Measurements from ENCODE around the gene TUBB3.
A peak's percentile ranks its signal among the peaks of the same experiment; 100 is the strongest.
"Not testable (repeated sequence)": the region's sequence is repeated elsewhere in the genome, so short reads cannot be mapped to it uniquely, and the experiment has no call there.

The TUBB3 gene

GRCh38 chr16:89922884-89923639, at the start of gene TUBB3:
TUBB3 (plus strand) TSS chr16:89923342; CDS start chr16:89923402, 60 bp downstream.
- Histone ChIP-seq H3K36me3 (ENCODE audit: insufficient read depth, low read length) (peaks cover 18% of the 10 kb centered on the region), H2AFZ (ENCODE audit: low read depth, low read length) (peak within 1 kb of the TSS; percentile 9), H3K4me1 (ENCODE audit: insufficient read depth, low read length) (peaks cover 25% of the 10 kb centered on the region)

DNA sequence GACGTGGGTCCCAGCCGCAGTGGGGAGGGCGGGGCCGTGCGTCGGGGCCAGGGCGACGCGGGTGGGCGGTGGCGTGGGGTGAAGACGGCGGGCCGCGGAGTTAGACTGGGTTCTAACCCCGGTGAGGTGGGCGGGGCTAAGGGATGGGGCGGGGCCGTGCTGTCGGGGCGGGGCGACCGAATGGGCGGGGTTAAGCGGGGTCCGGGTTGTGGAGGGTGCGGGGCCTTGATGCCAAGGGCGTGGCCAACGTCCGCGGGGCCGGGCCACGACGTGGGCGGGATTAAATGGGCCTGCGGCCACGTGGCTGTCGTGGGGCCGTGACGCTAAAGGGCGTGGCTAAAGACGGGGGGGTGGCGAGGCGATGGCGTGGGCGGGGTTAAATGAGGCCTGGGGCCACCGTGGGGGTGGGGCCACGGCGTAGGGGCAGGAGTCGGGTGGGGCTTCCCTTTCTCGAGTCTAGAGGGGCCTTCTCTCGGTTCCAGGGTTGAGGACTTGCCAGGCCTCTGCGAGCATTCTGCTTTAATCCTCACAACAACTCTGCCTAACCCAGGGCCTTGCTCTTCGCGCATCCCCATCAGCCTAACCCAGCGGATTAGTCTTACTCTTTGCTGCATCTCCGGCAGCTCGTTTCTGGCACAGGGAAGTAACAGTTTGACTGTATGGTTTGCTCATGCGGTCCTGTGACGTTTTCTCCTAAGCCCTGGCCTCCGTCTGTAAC, 49.0 kb upstream of the TUBB3 start:
- peak overlapping the region; percentile 48 for H2AFZ ChIP-seq (ENCODE audit: low read depth, low read length)
- H3K36me3 ChIP-seq (ENCODE audit: insufficient read depth, low read length), result peaks cover 31% of the 10 kb centered on the region
- H3K9me3 ChIP-seq (ENCODE audit: low read length), result peaks cover 2% of the 10 kb centered on the region
- peaks cover 8% of the 10 kb centered on the region for H3K4me1 ChIP-seq (ENCODE audit: insufficient read depth, low read length)
- peak overlapping the region; percentile 66 for H3K4me3 ChIP-seq (ENCODE audit: low read length)
- H3K27me3 ChIP-seq (ENCODE audit: insufficient read depth, low read length), result no peaks in the 10 kb centered on the region

More at GRCh38 chr16:89922884-89923639, at the start of gene TUBB3:
- H3K27me3 ChIP-seq (ENCODE audit: insufficient read depth, low read length), result no peaks in the 10 kb centered on the region
- no peaks in the 10 kb centered on the region for H3K9me3 ChIP-seq (ENCODE audit: low read length)
- peak within 1 kb of the TSS; percentile 73 for H3K4me3 ChIP-seq (ENCODE audit: low read length)

DNA sequence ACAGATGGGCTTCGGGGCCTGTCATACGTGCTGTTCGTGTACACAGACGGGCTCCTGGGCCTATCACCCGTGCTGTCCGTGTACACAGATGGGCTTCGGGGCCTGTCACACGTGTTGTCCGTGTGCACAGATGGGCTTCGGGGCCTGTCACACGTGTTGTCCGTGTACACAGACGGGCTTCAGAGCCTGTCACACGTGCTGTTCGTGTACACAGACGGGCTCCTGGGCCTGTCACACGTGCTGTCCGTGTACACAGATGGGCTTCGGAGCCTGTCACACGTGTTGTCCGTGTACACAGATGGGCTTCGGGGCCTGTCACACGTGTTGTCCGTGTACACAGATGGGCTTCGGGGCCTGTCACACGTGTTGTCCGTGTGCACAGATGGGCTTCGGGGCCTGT, 44.0 kb upstream of the TUBB3 start:
- H2AFZ ChIP-seq (ENCODE audit: low read depth, low read length); H3K27me3 ChIP-seq (ENCODE audit: insufficient read depth, low read length); H3K4me3 ChIP-seq (ENCODE audit: low read length); H3K9me3 ChIP-seq (ENCODE audit: low read length); H3K4me1 ChIP-seq (ENCODE audit: insufficient read depth, low read length): not testable (repeated sequence)
- peaks cover 64% of the 10 kb centered on the region for H3K36me3 ChIP-seq (ENCODE audit: insufficient read depth, low read length)

- H2AFZ ChIP-seq (ENCODE audit: low read depth, low read length), result no peak overlapping the region
- H3K36me3 ChIP-seq (ENCODE audit: insufficient read depth, low read length), result peaks cover 69% of the 10 kb centered on the region
- no peak overlapping the region for H3K4me3 ChIP-seq (ENCODE audit: low read length)
- H3K4me1 ChIP-seq (ENCODE audit: insufficient read depth, low read length), result no peaks in the 10 kb centered on the region
- peaks cover 2% of the 10 kb centered on the region for H3K9me3 ChIP-seq (ENCODE audit: low read length)
- no peaks in the 10 kb centered on the region for H3K27me3 ChIP-seq (ENCODE audit: insufficient read depth, low read length)
These were observed 42.4 kb upstream of the TUBB3 start for GRCh38 chr16:89880477-89881367.

DNA sequence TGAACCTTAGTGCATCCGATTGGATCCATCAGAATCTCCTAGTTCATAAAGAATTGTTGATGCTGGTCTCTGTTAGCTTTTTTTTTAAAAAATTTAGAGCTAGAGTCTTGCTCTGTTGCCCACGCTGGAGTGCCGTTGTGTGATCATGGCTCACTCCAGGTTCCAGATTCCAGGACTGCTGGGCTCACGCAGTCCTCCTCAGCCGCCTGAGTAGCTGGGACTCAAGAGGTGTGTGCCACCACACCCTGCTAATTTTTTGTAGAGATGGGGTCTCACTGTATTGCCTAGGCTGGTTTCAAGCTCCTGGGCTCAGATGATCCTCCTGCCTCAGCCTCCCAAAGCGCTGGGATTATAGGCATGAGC, 41.8 kb upstream of the TUBB3 start:
- H3K9me3 ChIP-seq (ENCODE audit: low read length), result peaks cover 2% of the 10 kb centered on the region
- H3K4me1 ChIP-seq (ENCODE audit: insufficient read depth, low read length), result no peaks in the 10 kb centered on the region
- no peak overlapping the region for H3K4me3 ChIP-seq (ENCODE audit: low read length)
- H3K27me3 ChIP-seq (ENCODE audit: insufficient read depth, low read length), result no peaks in the 10 kb centered on the region
- no peak overlapping the region for H2AFZ ChIP-seq (ENCODE audit: low read depth, low read length)
- H3K36me3 ChIP-seq (ENCODE audit: insufficient read depth, low read length), result peaks cover 67% of the 10 kb centered on the region

GRCh38 chr16:89883346-89884040, 39.6 kb upstream of the TUBB3 start:
- Histone ChIP-seq H3K4me1 (ENCODE audit: insufficient read depth, low read length) (no peaks in the 10 kb centered on the region), H3K4me3 (ENCODE audit: low read length) (no peak overlapping the region), H3K27me3 (ENCODE audit: insufficient read depth, low read length) (no peaks in the 10 kb centered on the region), H3K9me3 (ENCODE audit: low read length) (no peaks in the 10 kb centered on the region), H2AFZ (ENCODE audit: low read depth, low read length) (no peak overlapping the region), H3K36me3 (ENCODE audit: insufficient read depth, low read length) (peaks cover 72% of the 10 kb centered on the region)

- Histone ChIP-seq H2AFZ (ENCODE audit: low read depth, low read length) (no peak overlapping the region), H3K4me3 (ENCODE audit: low read length) (no peak overlapping the region), H3K36me3 (ENCODE audit: insufficient read depth, low read length) (peaks cover 66% of the 10 kb centered on the region), H3K4me1 (ENCODE audit: insufficient read depth, low read length) (no peaks in the 10 kb centered on the region), H3K27me3 (ENCODE audit: insufficient read depth, low read length) (no peaks in the 10 kb centered on the region), H3K9me3 (ENCODE audit: low read length) (no peaks in the 10 kb centered on the region)
These were observed 39.1 kb upstream of the TUBB3 start for GRCh38 chr16:89884041-89884421.

DNA sequence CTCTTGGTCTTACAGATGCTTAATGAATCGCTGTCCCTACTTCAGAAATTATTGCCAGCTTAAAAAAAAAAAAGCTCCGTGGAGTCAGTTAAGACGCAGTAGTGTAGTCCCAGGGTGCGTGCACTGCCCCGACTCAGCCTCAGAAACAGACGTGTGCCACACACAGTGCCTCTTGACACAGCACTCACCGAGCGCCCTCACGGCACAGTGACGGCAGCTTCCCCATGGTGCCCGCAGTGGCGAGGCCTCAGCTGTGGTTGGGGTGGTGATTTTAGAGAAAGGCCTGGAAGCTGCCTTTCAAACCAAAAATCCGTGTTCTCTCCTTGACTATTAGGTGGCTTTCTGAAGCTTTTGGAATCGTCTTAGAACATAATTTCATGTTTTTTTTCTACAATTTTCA, 35.9 kb upstream of the TUBB3 start:
- Histone ChIP-seq H3K4me1 (ENCODE audit: insufficient read depth, low read length) (no peaks in the 10 kb centered on the region), H3K36me3 (ENCODE audit: insufficient read depth, low read length) (peaks cover 74% of the 10 kb centered on the region), H3K4me3 (ENCODE audit: low read length) (no peak overlapping the region), H2AFZ (ENCODE audit: low read depth, low read length) (no peak overlapping the region), H3K9me3 (ENCODE audit: low read length) (no peaks in the 10 kb centered on the region), H3K27me3 (ENCODE audit: insufficient read depth, low read length) (no peaks in the 10 kb centered on the region)

DNA sequence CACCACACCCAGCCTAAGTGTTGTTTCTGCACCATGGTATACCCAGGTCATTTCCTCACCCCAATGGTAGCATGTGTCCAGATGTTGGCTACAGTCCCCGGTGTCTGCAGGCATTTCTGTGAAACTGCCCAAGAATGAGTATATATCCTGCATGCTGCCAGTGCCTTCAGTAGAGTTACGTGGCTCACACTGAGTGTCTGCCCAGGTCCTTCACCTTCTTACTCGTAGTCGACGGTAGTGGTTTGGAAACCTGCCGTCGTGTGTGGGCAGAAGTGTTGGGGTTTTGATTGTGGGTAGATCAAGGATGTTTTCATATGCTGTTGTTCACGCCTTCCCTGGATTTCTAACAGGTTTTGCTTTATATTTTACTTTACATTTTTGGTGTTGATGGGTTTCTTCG, 32.9 kb upstream of the TUBB3 start:
- H3K27me3 ChIP-seq (ENCODE audit: insufficient read depth, low read length), result no peaks in the 10 kb centered on the region
- peaks cover 70% of the 10 kb centered on the region for H3K36me3 ChIP-seq (ENCODE audit: insufficient read depth, low read length)
- no peak overlapping the region for H3K4me3 ChIP-seq (ENCODE audit: low read length)
- no peak overlapping the region for H2AFZ ChIP-seq (ENCODE audit: low read depth, low read length)
- H3K9me3 ChIP-seq (ENCODE audit: low read length), result no peaks in the 10 kb centered on the region
- H3K4me1 ChIP-seq (ENCODE audit: insufficient read depth, low read length), result no peaks in the 10 kb centered on the region

DNA sequence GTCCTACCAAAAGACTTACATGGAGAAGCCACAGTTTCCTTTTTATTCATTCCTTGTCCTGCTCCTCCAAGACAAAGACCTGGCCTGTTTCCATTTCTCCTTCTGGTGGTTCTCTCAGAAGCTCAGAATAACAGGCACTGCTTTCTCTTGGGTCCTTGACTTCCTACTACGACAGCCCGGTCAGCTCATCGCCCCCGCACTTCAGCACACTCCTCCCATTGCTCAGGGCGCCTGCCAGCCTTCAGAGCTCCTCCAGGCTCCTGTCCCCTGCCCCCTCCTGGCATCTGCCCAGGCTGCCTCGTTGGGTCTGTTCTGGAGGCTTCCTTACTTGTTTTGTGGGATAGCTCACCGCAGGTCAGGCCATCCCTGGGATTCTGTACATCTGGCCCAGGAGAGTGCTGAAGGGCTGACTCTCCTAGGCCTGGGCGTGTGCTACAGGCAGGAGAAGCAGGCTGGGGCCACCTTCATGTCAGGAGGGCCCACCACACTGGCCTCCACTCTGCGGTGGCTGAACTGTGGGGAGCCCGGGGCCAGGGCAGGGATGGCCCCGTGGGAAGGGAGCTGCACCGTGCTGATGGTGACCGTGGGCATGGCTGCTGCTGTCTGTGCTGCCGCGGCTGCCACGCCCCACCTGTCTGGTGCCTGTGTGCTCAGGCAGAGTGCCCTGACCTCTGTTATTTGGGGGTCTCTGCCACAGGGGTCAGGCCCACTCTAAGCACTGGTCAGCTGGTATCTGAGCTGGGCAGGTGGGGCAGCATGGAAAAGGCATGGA, 32.1 kb upstream of the TUBB3 start:
- Histone ChIP-seq H3K36me3 (ENCODE audit: insufficient read depth, low read length) (peaks cover 72% of the 10 kb centered on the region), H3K9me3 (ENCODE audit: low read length) (no peaks in the 10 kb centered on the region), H3K4me3 (ENCODE audit: low read length) (no peak overlapping the region), H3K27me3 (ENCODE audit: insufficient read depth, low read length) (no peaks in the 10 kb centered on the region), H3K4me1 (ENCODE audit: insufficient read depth, low read length) (no peaks in the 10 kb centered on the region), H2AFZ (ENCODE audit: low read depth, low read length) (no peak overlapping the region)

DNA sequence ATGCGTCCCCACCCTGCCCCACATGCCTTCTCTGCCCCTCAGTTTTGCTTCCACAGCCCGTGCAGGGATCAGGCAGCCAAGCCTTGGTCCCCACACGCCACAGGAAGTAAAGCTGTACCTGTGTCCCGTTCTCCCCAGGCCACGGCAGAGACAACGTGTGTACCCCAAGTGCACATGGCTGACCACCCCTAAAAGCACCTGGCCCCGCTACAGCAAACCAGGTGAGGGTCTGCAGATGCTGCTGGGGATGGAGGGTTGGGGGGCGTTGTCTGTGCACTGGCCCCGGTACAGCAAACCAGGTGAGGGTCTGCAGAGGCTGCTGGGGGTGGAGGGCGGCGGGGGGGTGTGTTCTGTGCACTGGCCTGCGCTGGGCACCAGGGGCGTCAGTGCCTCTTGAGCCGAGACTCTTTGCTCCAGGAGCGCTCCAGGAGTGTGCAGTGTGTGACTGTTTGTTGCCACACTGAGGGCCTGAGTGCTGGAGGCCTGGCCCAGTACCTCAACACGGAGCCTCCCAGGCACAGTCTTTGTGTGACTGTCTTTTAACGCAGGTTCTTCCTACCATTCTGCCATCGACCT, 31.0 kb upstream of the TUBB3 start:
- peaks cover 71% of the 10 kb centered on the region for H3K36me3 ChIP-seq (ENCODE audit: insufficient read depth, low read length)
- H3K9me3 ChIP-seq (ENCODE audit: low read length), result no peaks in the 10 kb centered on the region

DNA sequence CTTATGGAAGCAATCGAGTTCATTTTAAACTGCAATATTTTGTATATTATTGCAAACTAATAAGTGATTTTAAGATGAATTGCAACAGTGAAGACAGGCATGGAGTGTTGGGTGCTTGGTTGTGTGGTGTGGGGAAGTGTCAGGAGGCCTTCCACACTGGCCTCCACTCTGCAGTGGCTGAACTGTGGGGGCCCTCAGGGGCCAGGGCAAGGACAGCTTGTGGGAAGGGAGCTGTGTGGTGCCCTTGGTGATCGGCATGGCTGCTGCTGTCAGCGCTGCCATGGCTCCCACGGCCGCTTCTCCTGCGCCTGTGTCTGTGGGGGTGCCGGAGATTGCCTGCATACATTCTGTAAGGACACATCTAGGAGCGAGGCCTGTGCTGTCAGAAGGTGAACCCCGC, 30.5 kb upstream of the TUBB3 start:
- Histone ChIP-seq H2AFZ (ENCODE audit: low read depth, low read length) (no peak overlapping the region), H3K27me3 (ENCODE audit: insufficient read depth, low read length) (no peaks in the 10 kb centered on the region), H3K4me1 (ENCODE audit: insufficient read depth, low read length) (no peaks in the 10 kb centered on the region), H3K4me3 (ENCODE audit: low read length) (no peak overlapping the region), H3K36me3 (ENCODE audit: insufficient read depth, low read length) (peaks cover 70% of the 10 kb centered on the region), H3K9me3 (ENCODE audit: low read length) (no peaks in the 10 kb centered on the region)

More for the DNA sequence above, 31.0 kb upstream of the TUBB3 start:
- Histone ChIP-seq H3K4me1 (ENCODE audit: insufficient read depth, low read length) (no peaks in the 10 kb centered on the region), H3K27me3 (ENCODE audit: insufficient read depth, low read length) (no peaks in the 10 kb centered on the region), H2AFZ (ENCODE audit: low read depth, low read length) (no peak overlapping the region), H3K4me3 (ENCODE audit: low read length) (no peak overlapping the region)
